Hematopoietic multipotent progenitor cell (in vitro differentiated cells): ENCODE data around the gene SMU1. TPM values are rescaled to one million over a fixed set of nuclear protein-coding genes. Genes with fewer than 3 reads are reported as not detected.
"Not testable (repeated sequence)": the region's sequence is repeated elsewhere in the genome, so short reads cannot be mapped to it uniquely, and the experiment has no call there.

Experiments used
- DNase-seq, 3 donors: peaks; one replicate each; pipeline ENCODE4 v3.0.0-alpha.2; 2011 to 2015; ENCODE audit warnings: low read depth in 2 of 3, low spot score in 2 of 3
- total RNA-seq: library from RNA; depleted of rRNA; stranded (reverse); fragments of >200 nt; gene quantifications from one replicate; pipeline ENCODE4 v1.2.3, GENCODE V29; 2012

The SMU1 gene
- total RNA-seq, 1 donor, result 18.6 TPM

- DNase-seq, result no peak
Observed at GRCh38 chr9:33019797-33020196, 56.7 kb downstream of the SMU1 start.

GRCh38 chr9:33017283-33018041 lies 59.0 kb downstream of the SMU1 start:
- DNase-seq, result no peak

- no peak for DNase-seq
Observed at GRCh38 chr9:33014665-33015014, 61.8 kb downstream of the SMU1 start.

- DNase-seq, result no peak
Observed at GRCh38 chr9:33013962-33014664, 62.4 kb downstream of the SMU1 start.

- DNase-seq, result no peak
Observed at GRCh38 chr9:33012328-33013069, 64.0 kb downstream of the SMU1 start.

GRCh38 chr9:33011831-33012230 lies 64.6 kb downstream of the SMU1 start:
- no peak for DNase-seq

- DNase-seq, result no peak
Observed at GRCh38 chr9:33007755-33008154, 68.7 kb downstream of the SMU1 start.

- not testable (repeated sequence) for DNase-seq
Observed at GRCh38 chr9:33005335-33005734, 71.1 kb downstream of the SMU1 start.

GRCh38 chr9:33000682-33001055 lies 75.8 kb downstream of the SMU1 start:
- peak in 2 of 3 donors; percentile 18 to 34 for DNase-seq

- no peak for DNase-seq
Observed at GRCh38 chr9:32992595-32993238, 83.8 kb downstream of the SMU1 start.

- no peak for DNase-seq
Observed at GRCh38 chr9:32991897-32992594, 84.4 kb downstream of the SMU1 start.

Other genes with a start within 250 kb of the SMU1 start
- gene APTX, start 75.0 kb downstream of the SMU1 start, total RNA-seq, result 11.3 TPM
- gene DNAJA1, start 51.4 kb downstream of the SMU1 start, total RNA-seq, result 28.3 TPM
- gene B4GALT1, start 90.7 kb upstream of the SMU1 start, total RNA-seq, result 9.4 TPM
- not detected for gene SPINK4, start 163.5 kb upstream of the SMU1 start, total RNA-seq
- gene BAG1, start 188.0 kb upstream of the SMU1 start, total RNA-seq, result 34.7 TPM
- 11.8 TPM for gene CHMP5, start 188.4 kb upstream of the SMU1 start, total RNA-seq
- 35.5 TPM for gene NFX1, start 213.8 kb upstream of the SMU1 start, total RNA-seq